HepG2 (cell line): ENCODE data around the gene RPS13. TPM values are rescaled to one million over a fixed set of nuclear protein-coding genes. Genes with fewer than 3 reads are reported as not detected.
"Not testable (repeated sequence)": the region's sequence is repeated elsewhere in the genome, so short reads cannot be mapped to it uniquely, and the experiment has no call there.

Experiments used
- ATAC-seq: fragments of 200-7000 bp; cut with Tn5 transposase; 3 replicates; pipeline ENCODE4 v1.9.1; 2020; ENCODE audit warnings: mild to moderate bottlenecking, moderate library complexity
- BruUV-seq: library from RNA; stranded (reverse); fragments of 400-500 nt; replicated peaks from 2 replicates; lab custom pipeline; 2021; lab: Mats Ljungman, UMichigan
- CTCF ChIA-PET: fragments of 300-600 bp; formaldehyde crosslinking; extraction: SDS; loops from one replicate; lab custom pipeline; 2021; ENCODE audit warnings: low total read pairs, inconsistent platforms, low intra/inter-chr PET ratio; lab: Yijun Ruan, JAX
- POLR2A ChIA-PET: fragments of 350-600 bp; sonication (Branson Sonifier 250); formaldehyde crosslinking; loops from one replicate; lab custom pipeline; 2020; ENCODE audit warnings: antibody characterized with exemption, inconsistent platforms; lab: Yijun Ruan, JAX
- DNase-seq: peaks from one replicate; pipeline ENCODE4 v3.0.0-alpha.2; 2015; ENCODE audit warnings: low spot score
- FAIRE-seq: peaks from 3 replicates; lab custom pipeline; 2011; peaks lifted over from hg19 to GRCh38; lab: Jason Lieb, UNC
- H2AFZ ChIP-seq: one replicate; pipeline ENCODE4 v1.6.1; 2011; ENCODE audit warnings: low read length, inconsistent platforms
- H3K27ac ChIP-seq: fragments of 300-600 bp; 3 replicates; pipeline ENCODE4 v1.8.0; 2011; ENCODE audit warnings: mixed run types, mild to moderate bottlenecking, mixed read lengths, low read length, inconsistent platforms; ENCODE audit not compliant: insufficient read depth; ENCODE audit errors: extremely low read length
- H3K27me3 ChIP-seq, 2 experiments: fragments of 200-600 bp in 1 of 2; 2 replicates in 1 of 2; 3 replicates in 1 of 2; pipeline versions ENCODE4 v1.6.0 to v1.8.0; 2011; ENCODE audit warnings: low read length in 2 of 2, mild to moderate bottlenecking in 2 of 2, moderate library complexity in 2 of 2, inconsistent platforms in 1 of 2; ENCODE audit not compliant: insufficient read depth in 2 of 2, control insufficient read depth in 1 of 2
- H3K36me3 ChIP-seq, 2 experiments: fragments of 200-600 bp in 1 of 2; replicated peaks in 1 of 2; 2 replicates in 1 of 2; 3 replicates in 1 of 2; pipeline versions ENCODE4 v1.5.1 to v1.8.0; 2011; ENCODE audit warnings: low read length in 2 of 2, inconsistent platforms in 1 of 2; ENCODE audit not compliant: insufficient read depth in 2 of 2, control insufficient read depth in 1 of 2
- H3K4me1 ChIP-seq: 2 replicates; pipeline ENCODE4 v1.5.1; 2012; ENCODE audit warnings: low read length, inconsistent platforms; ENCODE audit not compliant: insufficient read depth
- H3K4me2 ChIP-seq: 2 replicates; pipeline ENCODE4 v1.6.0; 2011; ENCODE audit warnings: low read depth, low read length, inconsistent platforms
- H3K4me3 ChIP-seq, 3 experiments: fragments of 200-600 bp in 1 of 3; sonication (generic), shearing (Covaris generic) in 1 of 3; replicated peaks in 1 of 3; 2 replicates each; pipeline ENCODE4 v1.5.1; 2011 to 2016; ENCODE audit warnings: low read length in 3 of 3, inconsistent platforms in 2 of 3, low read depth in 2 of 3, mild to moderate bottlenecking in 2 of 3, control low read depth in 1 of 3, mixed read lengths in 1 of 3; ENCODE audit not compliant: insufficient read depth in 1 of 3
- H3K79me2 ChIP-seq: one replicate; pipeline ENCODE4 v1.6.1; 2011; ENCODE audit warnings: low read length, inconsistent platforms; ENCODE audit not compliant: insufficient read depth
- H3K9ac ChIP-seq: 2 replicates; pipeline ENCODE4 v1.6.0; 2011; ENCODE audit warnings: mild to moderate bottlenecking, low read depth, low read length, inconsistent platforms; ENCODE audit not compliant: insufficient read depth
- H3K9me3 ChIP-seq: 2 replicates; pipeline ENCODE4 v1.5.1; 2012; ENCODE audit warnings: mild to moderate bottlenecking, low read length
- H4K20me1 ChIP-seq: 2 replicates; pipeline ENCODE4 v1.6.0; 2011; ENCODE audit warnings: inconsistent platforms, mild to moderate bottlenecking, low read length, moderate library complexity; ENCODE audit not compliant: insufficient read depth
- CCAR2 ChIP-seq: fragments of 200-400 bp; formaldehyde crosslinking; optimal IDR thresholded peaks from 2 replicates; pipeline ENCODE3; 2018; ENCODE audit warnings: low read depth, mild to moderate bottlenecking, low read length, moderate library complexity
- HINFP ChIP-seq: sonication (generic); formaldehyde crosslinking; IDR thresholded peaks from 2 replicates; pipeline ENCODE4 v1.4.0; 2020; ENCODE audit warnings: low read depth, mild to moderate bottlenecking, missing genetic modification reagents
- TFE3 ChIP-seq: IDR thresholded peaks from 2 replicates; pipeline ENCODE4 v1.6.1; 2016
- ZNF549 ChIP-seq: sonication (generic); formaldehyde crosslinking; IDR thresholded peaks from 2 replicates; pipeline ENCODE4 v1.5.0; 2020; ENCODE audit warnings: missing genetic modification reagents
- ZNF644 ChIP-seq: IDR thresholded peaks from 2 replicates; pipeline ENCODE4 v1.6.1; 2016; ENCODE audit warnings: low read depth
- WGBS: methylation state at CpG from one replicate; pipeline ENCODE4 v1.1.6; 2017; ENCODE audit warnings: low lambda C conversion rate; 5-methylcytosine and 5-hydroxymethylcytosine counted together
- in situ Hi-C: cut with HindIII; loops from 2 replicates; pipeline ENCODE4 v1.10.0; 2017; ENCODE audit warnings: low pct_unique_long_range_greater_than_20kb; ENCODE audit not compliant: extremely low pct_ligation_motif_present
- intact Hi-C: fragments of 100-400 bp; cut with micrococcal nuclease; formaldehyde crosslinking; loops from one replicate; pipeline ENCODE4 v1.10.0; 2022; ENCODE audit not compliant: unreplicated experiment
- polyA plus RNA-seq, 8 experiments: library from polyadenylated mRNA; depleted of rRNA in 3 of 8; stranded (reverse) in 7 of 8; unstranded in 1 of 8; fragments of >200 nt; fragmentation: Illumina TruSeq in 4 of 8; extraction: Trizol in 4 of 8; gene quantifications; 2 replicates each; pipeline versions ENCODE4 v1.2.1 to v1.2.3, GENCODE V29; 2011 to 2016; ENCODE audit warnings: low read depth in 4 of 8, missing spikeins in 1 of 8, mixed read lengths in 1 of 8; ENCODE audit not compliant: insufficient read depth in 1 of 8
- total RNA-seq, 5 experiments: library from RNA; depleted of rRNA; stranded (reverse); fragments of >200 nt; fragmentation: Illumina TruSeq; extraction: Trizol; gene quantifications; 2 replicates each; pipeline ENCODE4 v1.2.3, GENCODE V29; 2016; ENCODE audit warnings: low read depth in 1 of 5

The RPS13 gene
- total and polyA plus RNA-seq, 2 of the 13 experiments (the other 11 are each of a cell fraction or from before 2014, with no cell fraction given) = 1,542 to 2,245 TPM

GRCh38 chr11:17098038-17098437, 20.6 kb upstream of the RPS13 start:
- no peaks in the 10 kb centered on the region for H3K4me1 ChIP-seq
- no peak for FAIRE-seq
- H2AFZ ChIP-seq = no peak overlapping the region
- H3K9ac ChIP-seq = no peak overlapping the region
- WGBS = 100% methylated on average over 1 of the region's 1 CpG
- DNase-seq = no peak
- ChIA-PET POLR2A (no interaction called here), CTCF (no interaction called here)
- H3K36me3 ChIP-seq = peaks cover 8 to 64% of the 10 kb centered on the region in 2 experiments
- in situ Hi-C loops = no loop called here
- H3K79me2 ChIP-seq = no peaks in the 10 kb centered on the region
- no TSS peak for BruUV-seq
- no peak for ATAC-seq
- no peaks in the 10 kb centered on the region for H4K20me1 ChIP-seq
- no peak overlapping the region for H3K4me3 ChIP-seq
- intact Hi-C loops = no loop called here
- H3K27me3 ChIP-seq = no peaks in the 10 kb centered on the region; a peak in 1 of 5 replicates
- H3K4me2 ChIP-seq = no peak overlapping the region
- H3K27ac ChIP-seq = no peak overlapping the region
- TF ChIP-seq TFE3 (CRISPR knock-in tag) (no peak), HINFP (no peak), ZNF644 (CRISPR knock-in tag) (no peak), CCAR2 (no peak), ZNF549 (CRISPR knock-in tag) (no peak)
- no peaks in the 10 kb centered on the region for H3K9me3 ChIP-seq

- H3K4me1 ChIP-seq, POLR2A ChIA-PET, intact Hi-C loops: not testable (repeated sequence)
Measured at GRCh38 chr11:17085976-17086375, 8.5 kb upstream of the RPS13 start.

More at GRCh38 chr11:17085976-17086375, 8.5 kb upstream of the RPS13 start:
- CTCF ChIA-PET, H2AFZ ChIP-seq, ATAC-seq, H3K9me3 ChIP-seq, H3K79me2 ChIP-seq, FAIRE-seq, H3K27me3 ChIP-seq, H3K27ac ChIP-seq, H3K9ac ChIP-seq, in situ Hi-C loops, BruUV-seq, H3K4me2 ChIP-seq, DNase-seq, H4K20me1 ChIP-seq, H3K4me3 ChIP-seq: not testable (repeated sequence)
- peaks cover 3 to 18% of the 10 kb centered on the region in 2 experiments; a peak in 4 of 5 replicates for H3K36me3 ChIP-seq
- 96% methylated on average over 16 of the region's 16 CpGs for WGBS
